K562 (cell line): ENCODE results near the gene IL20RA. TPM values are rescaled to one million over a fixed set of nuclear protein-coding genes. Genes with fewer than 3 reads are reported as not detected.

Experiments used
- ATAC-seq: fragments of 200-7000 bp; cut with Tn5 transposase; 3 replicates; pipeline ENCODE4 v1.9.1; 2020; ENCODE audit warnings: moderate library complexity
- BruUV-seq: library from RNA; stranded (reverse); fragments of 400-500 nt; replicated peaks from 2 replicates; lab custom pipeline; 2021; lab: Mats Ljungman, UMichigan
- CTCF ChIA-PET: fragments of 300-600 bp; formaldehyde crosslinking; extraction: SDS; loops from one replicate; lab custom pipeline; 2021; ENCODE audit warnings: low intra/inter-chr PET ratio; lab: Yijun Ruan, JAX
- POLR2A ChIA-PET: fragments of 300-600, 350-650 bp; sonication (Branson Sonifier 250); formaldehyde crosslinking; extraction: SDS; loops from one replicate; lab custom pipeline; 2021; ENCODE audit warnings: antibody characterized with exemption, inconsistent platforms; lab: Yijun Ruan, JAX
- DNase-seq, 4 experiments: peaks; one replicate each; pipeline versions ENCODE4 v3.0.0 to v3.0.0-alpha.2; 2011 to 2018; ENCODE audit warnings: low spot score in 3 of 4, mixed read lengths in 3 of 4; ENCODE audit errors: extremely low read depth in 1 of 4
- FAIRE-seq: peaks from 2 replicates; lab custom pipeline; 2011; peaks lifted over from hg19 to GRCh38; lab: Jason Lieb, UNC
- H2AFZ ChIP-seq: 2 replicates; pipeline ENCODE4 v1.6.0; 2011; ENCODE audit warnings: low read depth, low read length, control low read depth, inconsistent platforms
- H3K27ac ChIP-seq: fragments of 200-600 bp; 3 replicates; pipeline ENCODE4 v1.8.0; 2011; ENCODE audit warnings: low read depth, mild to moderate bottlenecking, control low read depth, inconsistent platforms, low read length, moderate library complexity, mixed read lengths; ENCODE audit errors: extremely low read depth
- H3K27me3 ChIP-seq, 2 experiments: fragments of 300-600 bp in 1 of 2; 2 replicates in 1 of 2; 3 replicates in 1 of 2; pipeline versions ENCODE4 v1.6.0 to v1.8.0; 2011; ENCODE audit warnings: inconsistent platforms in 2 of 2, low read length in 2 of 2, mild to moderate bottlenecking in 1 of 2, mixed read lengths in 1 of 2, moderate library complexity in 1 of 2; ENCODE audit not compliant: control insufficient read depth in 2 of 2, insufficient read depth in 2 of 2
- H3K36me3 ChIP-seq: fragments of 300-600 bp; 3 replicates; pipeline ENCODE4 v1.8.0; 2011; ENCODE audit warnings: mild to moderate bottlenecking, low read length, inconsistent platforms; ENCODE audit not compliant: control insufficient read depth, insufficient read depth
- H3K4me1 ChIP-seq, 2 experiments: fragments of 200-600 bp in 1 of 2; replicated peaks in 1 of 2; 2 replicates in 1 of 2; 3 replicates in 1 of 2; pipeline versions ENCODE4 v1.5.1 to v1.8.0; 2011; ENCODE audit warnings: inconsistent platforms in 2 of 2, low read length in 2 of 2, mild to moderate bottlenecking in 1 of 2, mixed read lengths in 1 of 2, moderate library complexity in 1 of 2; ENCODE audit not compliant: control insufficient read depth in 2 of 2, insufficient read depth in 2 of 2
- H3K4me2 ChIP-seq: 2 replicates; pipeline ENCODE4 v1.6.1; 2011; ENCODE audit warnings: low read length, control low read depth, inconsistent platforms, mixed read lengths; ENCODE audit not compliant: insufficient read depth
- H3K4me3 ChIP-seq: fragments of 200-600 bp; sonication (generic), shearing (Covaris generic); 2 replicates; pipeline ENCODE4 v1.5.1; 2016; ENCODE audit warnings: control low read depth, inconsistent platforms
- H3K79me2 ChIP-seq: fragments of 200-600 bp; 3 replicates; pipeline ENCODE4 v1.8.0; 2011; ENCODE audit warnings: low read length, inconsistent platforms; ENCODE audit not compliant: control insufficient read depth, insufficient read depth
- H3K9ac ChIP-seq, 2 experiments: 2 replicates each; pipeline versions ENCODE4 v1.6.0 to v1.6.1; 2011; ENCODE audit warnings: low read depth in 2 of 2, low read length in 2 of 2, control low read depth in 1 of 2, inconsistent platforms in 1 of 2, mild to moderate bottlenecking in 1 of 2, mixed read lengths in 1 of 2; ENCODE audit not compliant: insufficient read depth in 1 of 2
- H3K9me1 ChIP-seq: one replicate; pipeline ENCODE4 v1.6.0; 2011; ENCODE audit warnings: inconsistent platforms, mild to moderate bottlenecking, low read length, moderate library complexity; ENCODE audit not compliant: control insufficient read depth, insufficient read depth
- H3K9me3 ChIP-seq: replicated peaks from 2 replicates; pipeline ENCODE4 v1.5.1; 2011; ENCODE audit warnings: low read depth, low read length, inconsistent platforms; ENCODE audit not compliant: control insufficient read depth, insufficient read depth
- H4K20me1 ChIP-seq: replicated peaks from 2 replicates; pipeline ENCODE4 v1.6.1; 2011; ENCODE audit warnings: low read length, inconsistent platforms, mixed read lengths; ENCODE audit not compliant: control insufficient read depth, insufficient read depth
- CBFA2T3 ChIP-seq: fragments of 450-650 bp; IDR thresholded peaks from 2 replicates; pipeline ENCODE4 v1.6.1; 2017
- KDM1A ChIP-seq, 2 experiments: fragments of 450-650 bp; IDR thresholded peaks; 2 replicates each; pipeline ENCODE4 v1.6.1; 2016; ENCODE audit warnings: mild to moderate bottlenecking in 2 of 2
- MAFK ChIP-seq: IDR thresholded peaks from 2 replicates; pipeline ENCODE4 v1.6.1; 2011; ENCODE audit warnings: low read length, improper control_type of control experiment
- MEIS2 ChIP-seq: fragments of 450-650 bp; IDR thresholded peaks from 2 replicates; pipeline ENCODE4 v1.6.1; 2014; ENCODE audit warnings: mild to moderate bottlenecking; ENCODE audit not compliant: partially characterized antibody
- NFE2 ChIP-seq: IDR thresholded peaks from 2 replicates; pipeline ENCODE4 v1.6.1; 2014; ENCODE audit warnings: antibody characterized with exemption, low read depth
- TCF3 ChIP-seq: sonication (generic); formaldehyde crosslinking; IDR thresholded peaks from 2 replicates; pipeline ENCODE4 v1.4.0; 2020; ENCODE audit warnings: mild to moderate bottlenecking, missing genetic modification reagents
- ZNF316 ChIP-seq: fragments of 450-650 bp; IDR thresholded peaks from 2 replicates; pipeline ENCODE4 v1.6.1; 2016
- ZNF79 ChIP-seq: fragments of 250-450 bp; sonication (Bioruptor Pico); IDR thresholded peaks from 2 replicates; pipeline ENCODE4 v1.4.0; 2020; ENCODE audit warnings: low read depth, mild to moderate bottlenecking, moderate library complexity
- WGBS: fragments of 100-300 bp; shearing (Covaris generic); methylation state at CpG from one replicate; pipeline ENCODE4 v1.1.6; 2016; ENCODE audit warnings: low coverage, mixed read lengths; ENCODE audit not compliant: insufficient coverage; ENCODE audit errors: missing lambda C conversion rate; 5-methylcytosine and 5-hydroxymethylcytosine counted together
- in situ Hi-C: fragments of 300-500 bp; cut with MboI; formaldehyde crosslinking; loops from 4 replicates; pipeline ENCODE4 v1.15.0; 2018; ENCODE audit warnings: inconsistent platforms, mixed read lengths
- intact Hi-C: fragments of 100-400 bp; cut with micrococcal nuclease; formaldehyde crosslinking; loops from 2 replicates; pipeline ENCODE4 v1.14.2; 2022
- polyA plus RNA-seq, 8 experiments: library from polyadenylated mRNA; depleted of rRNA in 4 of 8; stranded (reverse) in 5 of 8; unstranded in 3 of 8; fragments of >200 nt; fragmentation: Nextera tagmentation in 2 of 8; fragmentation: Illumina TruSeq in 1 of 8; extraction: Ambion mirVana in 2 of 8; extraction: Trizol in 1 of 8; gene quantifications; 2 replicates each; pipeline versions ENCODE4 v1.2.1 to v1.2.3, GENCODE V29; 2011 to 2014; ENCODE audit warnings: inconsistent platforms in 1 of 8, missing spikeins in 1 of 8
- total RNA-seq, 7 experiments: library from RNA; depleted of rRNA in 6 of 7; stranded (reverse); fragments of >200 nt in 6 of 7; fragmentation: Illumina TruSeq in 2 of 7; extraction: Trizol in 2 of 7; gene quantifications; 2 replicates each; pipeline versions ENCODE4 v1.2.1 to v1.2.3, GENCODE V29; 2011 to 2021; ENCODE audit warnings: low replicate concordance in 1 of 7
- TF ChIP-seq, protein P1 (sequence below): fragments of 450-650 bp; formaldehyde crosslinking; IDR thresholded peaks from 2 replicates; pipeline ENCODE4 v1.4.0; 2022; ENCODE audit warnings: mild to moderate bottlenecking, moderate library complexity

The IL20RA gene
- total and polyA plus RNA-seq, 9 of the 15 experiments (the other 6 are each of a cell fraction or from before 2014, with no cell fraction given): not detected

DNA sequence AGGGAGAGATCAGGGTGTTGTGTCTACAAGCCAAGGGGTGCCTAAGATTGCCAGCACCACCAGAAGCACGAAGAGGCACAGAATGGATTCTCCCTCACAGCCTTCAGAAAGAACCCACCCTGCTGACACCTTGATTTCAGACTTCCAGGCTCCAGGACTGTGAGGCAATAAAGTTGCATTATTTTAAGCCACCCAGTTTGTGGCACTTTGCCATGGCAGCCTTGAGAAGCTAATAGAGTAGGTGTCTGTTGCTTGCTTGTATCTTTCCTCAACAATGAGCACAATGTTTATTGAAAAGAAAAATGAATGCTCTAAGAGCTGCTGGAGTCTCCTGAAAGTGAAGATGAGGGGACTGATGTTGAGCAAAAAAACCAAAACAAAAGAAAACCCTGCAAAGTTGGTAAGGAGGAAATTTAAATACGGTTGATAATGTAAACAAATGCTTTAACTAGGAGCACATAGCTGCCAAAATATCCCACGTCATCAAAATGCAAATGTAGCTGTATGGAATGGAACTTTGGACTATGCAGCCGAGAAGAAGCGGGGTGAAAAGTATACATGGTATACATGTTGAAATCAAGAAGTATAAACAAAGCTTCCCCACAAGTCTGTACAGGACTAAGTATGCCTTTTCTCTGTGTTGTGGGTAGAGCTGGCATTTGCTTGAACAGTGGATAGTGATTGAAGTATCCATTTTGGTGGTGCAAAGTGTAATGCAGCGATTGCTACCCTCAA is 8.0 kb downstream of the IL20RA start:
- no peaks in the 10 kb centered on the region for H3K9me1 ChIP-seq
- H3K36me3 ChIP-seq: no peaks in the 10 kb centered on the region
- intact Hi-C loops (no loop called here), in situ Hi-C loops (no loop called here)
- BruUV-seq: no TSS peak
- under 1% methylated on average over 6 of the region's 6 CpGs for WGBS
- DNase-seq (no peak), ATAC-seq (no peak), FAIRE-seq (no peak)
- ChIA-PET POLR2A (interaction anchor here (1.1 kb wide), 1 partner anchor 414 kb away, joined by 3 read pairs; no protein-coding TSS in a partner anchor), CTCF (no interaction called here)
- H3K9ac ChIP-seq: no peak overlapping the region
- TF ChIP-seq MAFK: 0 out of 2 replicates have a peak, but pooled peaks have one; percentile 15
- no peak for TF ChIP-seq ZNF79 (CRISPR knock-in tag)
- peak; percentile 42 for TF ChIP-seq ZNF316
- TF ChIP-seq, protein P1, sequence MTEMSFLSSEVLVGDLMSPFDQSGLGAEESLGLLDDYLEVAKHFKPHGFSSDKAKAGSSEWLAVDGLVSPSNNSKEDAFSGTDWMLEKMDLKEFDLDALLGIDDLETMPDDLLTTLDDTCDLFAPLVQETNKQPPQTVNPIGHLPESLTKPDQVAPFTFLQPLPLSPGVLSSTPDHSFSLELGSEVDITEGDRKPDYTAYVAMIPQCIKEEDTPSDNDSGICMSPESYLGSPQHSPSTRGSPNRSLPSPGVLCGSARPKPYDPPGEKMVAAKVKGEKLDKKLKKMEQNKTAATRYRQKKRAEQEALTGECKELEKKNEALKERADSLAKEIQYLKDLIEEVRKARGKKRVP (CRISPR knock-in tag): no peak
- no peak overlapping the region for H3K4me2 ChIP-seq
- no peaks in the 10 kb centered on the region; a peak in 1 of 5 replicates for H3K27me3 ChIP-seq
- no peaks in the 10 kb centered on the region for H3K79me2 ChIP-seq
- H2AFZ ChIP-seq: no peak overlapping the region
- no peak overlapping the region for H3K4me3 ChIP-seq
- no peak overlapping the region for H3K27ac ChIP-seq
- H4K20me1 ChIP-seq: no peaks in the 10 kb centered on the region
- no peaks in the 10 kb centered on the region for H3K4me1 ChIP-seq
- no peaks in the 10 kb centered on the region for H3K9me3 ChIP-seq

GRCh38 chr6:137033828-137034227 is 10.9 kb downstream of the IL20RA start:
- Histone ChIP-seq H3K9me3 (no peaks in the 10 kb centered on the region), H3K79me2 (no peaks in the 10 kb centered on the region), H3K4me1 (no peaks in the 10 kb centered on the region), H3K9ac (no peak overlapping the region), H3K4me2 (no peak overlapping the region), H3K27me3 (no peaks in the 10 kb centered on the region; a peak in 1 of 5 replicates), H3K9me1 (no peaks in the 10 kb centered on the region), H3K36me3 (no peaks in the 10 kb centered on the region), H3K4me3 (no peak overlapping the region), H2AFZ (no peak overlapping the region), H4K20me1 (no peaks in the 10 kb centered on the region), H3K27ac (no peak overlapping the region)
- ATAC-seq: no peak; the same call in 2 of the 3 replicates
- DNase-seq: no peak
- BruUV-seq: no TSS peak
- in situ Hi-C loops (no loop called here), intact Hi-C loops (no loop called here)
- CTCF ChIA-PET: no interaction called here
- 0% methylated on average over 2 of the region's 2 CpGs for WGBS
- POLR2A ChIA-PET: no interaction called here
- peak; percentile 72 for FAIRE-seq
- TF ChIP-seq MEIS2: peak; percentile 4
- TF ChIP-seq NFE2: no peak
- peak; percentile 23; the same call in 1 of the 2 replicates for TF ChIP-seq CBFA2T3
- 0 out of 4 replicates have a peak, but pooled peaks of 1 of the 2 experiments have one; percentile 20 for TF ChIP-seq KDM1A (IDR thresholded peaks at IDR 0.05)
- peak; percentile 55 for TF ChIP-seq TCF3
